Psoas muscle (tissue), 8 donors: ENCODE measurements around the gene CSK. TPM values are rescaled to one million over a fixed set of nuclear protein-coding genes. Genes with fewer than 3 reads are reported as not detected.
A peak's percentile ranks its signal among the peaks of the same experiment; 100 is the strongest.

Experiments used
- ATAC-seq, 4 donors: fragments of 200-7000 bp; cut with Tn5 transposase; one replicate each; pipeline ENCODE4 v1.9.1; 2020; ENCODE audit warnings: moderate library complexity in 3 of 4, mild to moderate bottlenecking in 2 of 4
- DNase-seq, 2 donors: peaks; one replicate each; pipeline ENCODE4 v3.0.0-alpha.2; 2020
- H3K27ac ChIP-seq: fragments of 200-600 bp; one replicate; pipeline ENCODE4 v1.8.0; 2022
- H3K27me3 ChIP-seq, 3 donors: fragments of 200-600 bp in 1 of 3; one replicate each; pipeline versions ENCODE4 v1.6.1 to v1.8.0; 2013 to 2022; ENCODE audit warnings: low read length in 2 of 3, mild to moderate bottlenecking in 2 of 3, moderate library complexity in 1 of 3; ENCODE audit not compliant: insufficient read depth in 3 of 3
- H3K36me3 ChIP-seq, 2 donors: fragments of 200-600 bp in 1 of 2; one replicate each; pipeline versions ENCODE4 v1.6.1 to v1.8.0; 2013 to 2022; ENCODE audit warnings: low read depth in 1 of 2, mild to moderate bottlenecking in 1 of 2, moderate library complexity in 1 of 2; ENCODE audit not compliant: insufficient read depth in 1 of 2
- H3K4me1 ChIP-seq: fragments of 200-600 bp; one replicate; pipeline ENCODE4 v1.8.0; 2022
- H3K4me3 ChIP-seq: fragments of 200-600 bp; one replicate; pipeline ENCODE4 v1.8.0; 2022; ENCODE audit warnings: mild to moderate bottlenecking
- H3K9me3 ChIP-seq: fragments of 200-600 bp; one replicate; pipeline ENCODE4 v1.8.0; 2022
- CTCF ChIP-seq: fragments of 200-600 bp; IDR thresholded peaks from one replicate; pipeline ENCODE4 v1.8.0; 2022; ENCODE audit warnings: antibody characterized with exemption
- WGBS, 3 donors: extraction: QIAGEN DNeasy Blood & Tissue Kit; methylation state at CpG; one replicate each; pipeline versions ENCODE4 v1.1.6 to v1.1.7; 2013; 5-methylcytosine and 5-hydroxymethylcytosine counted together
- intact Hi-C, 2 donors: fragments of 100-400 bp; cut with DNase I; formaldehyde crosslinking; loops; one replicate each; pipeline versions ENCODE4 v1.11.0 to v1.14.2; 2022
- polyA plus RNA-seq, 3 donors: library from polyadenylated mRNA; stranded (reverse); fragments of 200-250 nt; gene quantifications; one replicate each; pipeline ENCODE4 v1.2.3, GENCODE V29; 2013
- total RNA-seq, 4 donors: library from RNA; stranded (reverse); fragmentation: NEBNext Ultra II Directional in 2 of 4; extraction: Animal tissue kit (Norgen Biotek cat#: 25700) in 2 of 4; gene quantifications; one replicate each; pipeline versions ENCODE4 v1.2.1 to v1.2.4, GENCODE V29; 2021 to 2023
- donor health status: healthy with polysubstance abuse.
- donor health status: DM: no; HTN: no; CAD: no; lungs with moderate emphysema.
- donor health status: Bipolar disorder and iron deficiency.
- donor health status: healthy.
- donor health status: DM: yes; HTN: yes; CAD: no.
- donor health status: DM: no; HTN: no; CAD: no.
- donor health status: DM: no; HTN: no; CAD: no.
- donor health status: DM: yes; HTN: yes; CAD: no.

CSK gene
- total and polyA plus RNA-seq, 7 donors: 12.2 to 29.6 (median 16.3) TPM

GRCh38 chr15:74762791-74763150 lies 19.1 kb upstream of the CSK start:
- intact Hi-C loops: no loop called here
- DNase-seq (no peak), ATAC-seq (no peak)
- WGBS, 3 donors: 23 to 33% (median 24%) methylated on average over 6 of the region's 6 CpGs
- H3K4me1 ChIP-seq: no peaks in the 10 kb centered on the region
- H3K27me3 ChIP-seq: peaks cover 0 to 2% (median 0%) of the 10 kb centered on the region in 3 donors
- no peak overlapping the region for H3K4me3 ChIP-seq
- no peaks in the 10 kb centered on the region for H3K36me3 ChIP-seq
- no peaks in the 10 kb centered on the region for H3K9me3 ChIP-seq
- H3K27ac ChIP-seq: no peak overlapping the region
- no peak for TF ChIP-seq CTCF

GRCh38 chr15:74763416-74763815 lies 18.5 kb upstream of the CSK start:
- Histone ChIP-seq H3K27me3 (peaks cover 0 to 2% (median 0%) of the 10 kb centered on the region in 3 donors), H3K27ac (no peak overlapping the region), H3K4me3 (no peak overlapping the region), H3K36me3 (no peaks in the 10 kb centered on the region), H3K4me1 (no peaks in the 10 kb centered on the region), H3K9me3 (no peaks in the 10 kb centered on the region)
- WGBS, 3 donors: 84 to 92% (median 85%) methylated on average over 15 of the region's 15 CpGs
- TF ChIP-seq CTCF: no peak
- DNase-seq (peak in 1 of 2 donors; percentile 23), ATAC-seq (no peak)
- intact Hi-C loops: no loop called here

DNA sequence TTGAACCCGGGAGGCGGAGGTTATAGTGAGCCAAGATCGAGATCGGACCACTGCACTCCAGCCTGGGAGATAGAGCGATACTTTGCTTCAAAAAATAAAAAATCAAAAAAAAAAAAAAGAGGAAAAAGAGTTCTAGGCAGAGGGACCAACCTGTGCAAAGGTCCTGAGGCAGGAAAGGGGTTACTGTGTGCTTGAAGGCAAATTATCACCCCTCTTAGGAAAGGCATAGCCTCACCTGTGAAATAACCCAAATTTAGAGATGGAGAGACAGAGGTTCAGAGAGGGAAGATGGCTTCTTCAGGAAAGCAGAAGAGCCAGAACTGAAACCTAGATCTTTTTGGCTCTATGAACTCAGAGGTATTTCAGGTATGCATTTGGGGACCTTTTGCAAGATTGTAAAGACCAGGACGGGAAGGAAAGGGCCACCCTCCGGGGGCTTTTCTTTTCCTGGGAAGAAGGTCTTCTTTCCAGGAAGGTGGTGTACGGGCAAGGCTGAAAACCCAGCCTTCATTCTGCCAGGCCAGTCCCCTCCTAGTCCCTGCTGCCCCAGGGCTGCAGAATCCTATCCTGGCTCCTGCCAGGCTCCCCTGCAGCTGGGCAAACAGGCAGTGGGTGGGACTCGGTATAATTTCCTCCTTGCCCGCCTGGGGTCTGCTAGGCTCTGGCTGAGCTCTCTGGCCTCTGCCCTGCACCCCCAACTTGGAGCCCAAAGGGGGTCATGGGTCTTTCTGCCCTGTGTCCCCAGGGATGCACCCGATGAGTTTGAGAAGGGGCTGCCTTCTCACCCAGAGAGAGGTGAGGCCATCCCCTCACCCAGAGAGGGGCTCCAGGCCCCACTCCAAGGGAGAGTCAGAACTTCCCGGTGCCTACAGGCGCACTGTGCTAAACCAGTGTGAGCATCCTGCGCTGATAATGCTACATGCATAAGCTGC lies 14.4 kb upstream of the CSK start:
- intact Hi-C loops: loop anchor here (1.0 to 5.0 kb wide), 2 partner anchors 132 to 390 kb away; no protein-coding TSS in a partner anchor
- TF ChIP-seq CTCF: no peak
- no peaks in the 10 kb centered on the region for H3K36me3 ChIP-seq
- peaks cover 0 to 2% (median 0%) of the 10 kb centered on the region in 3 donors for H3K27me3 ChIP-seq
- no peaks in the 10 kb centered on the region for H3K9me3 ChIP-seq
- no peaks in the 10 kb centered on the region for H3K4me1 ChIP-seq
- DNase-seq (no peak), ATAC-seq (no peak)
- H3K27ac ChIP-seq: no peak overlapping the region
- 78 to 80% (median 80%) methylated on average over 14 of the region's 14 CpGs for WGBS, 3 donors
- H3K4me3 ChIP-seq: no peak overlapping the region

DNA sequence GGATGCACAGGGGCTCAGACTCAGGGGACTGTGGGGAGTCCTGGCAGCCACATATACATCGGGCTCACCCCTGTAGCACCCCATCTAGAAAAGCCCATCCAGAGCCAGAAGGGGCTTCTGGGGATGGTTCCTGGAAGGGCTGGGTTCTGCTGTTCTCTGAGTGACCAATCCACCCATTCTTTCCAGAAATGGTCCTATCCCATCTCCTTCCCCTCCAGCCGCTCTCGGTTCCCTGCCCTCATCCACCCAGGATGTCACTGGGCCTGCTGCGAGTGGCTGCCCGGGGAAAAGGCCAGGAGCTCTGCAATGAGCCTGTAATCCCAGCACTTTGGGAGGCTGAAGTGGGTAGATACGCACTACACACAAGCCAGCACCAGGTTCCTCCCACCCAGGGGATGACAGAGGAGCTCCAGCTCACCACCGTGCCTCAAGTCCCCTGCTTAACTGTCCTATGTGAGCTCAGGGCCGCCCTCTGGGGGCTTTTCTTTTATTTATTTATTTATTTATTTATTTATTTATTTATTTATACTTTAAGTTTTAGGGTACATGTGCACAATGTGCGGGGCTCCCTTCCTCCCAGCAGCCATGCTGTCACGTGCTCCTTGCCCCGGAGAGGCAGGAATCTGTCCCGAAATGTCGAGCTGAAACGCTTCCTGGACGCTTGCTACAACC lies 13.6 kb upstream of the CSK start:
- Histone ChIP-seq H3K4me1 (no peaks in the 10 kb centered on the region), H3K9me3 (no peaks in the 10 kb centered on the region), H3K36me3 (no peaks in the 10 kb centered on the region), H3K27ac (no peak overlapping the region), H3K27me3 (peaks cover 0 to 2% (median 0%) of the 10 kb centered on the region in 3 donors), H3K4me3 (no peak overlapping the region)
- ATAC-seq (no peak), DNase-seq (no peak)
- 24 to 35% (median 24%) methylated on average over 15 of the region's 15 CpGs for WGBS, 3 donors
- intact Hi-C loops: loop anchor here (1.0 to 5.0 kb wide), 2 partner anchors 133 to 391 kb away; no protein-coding TSS in a partner anchor
- TF ChIP-seq CTCF: no peak
